ENCODE measurements around the gene TNFRSF1A. TPM values are rescaled to one million over a fixed set of nuclear protein-coding genes. Genes with fewer than 3 reads are reported as not detected.

TNFRSF1A gene
- total RNA-seq, 1 experiment from 2014 or later = 108 TPM

GRCh38 chr12:6285063-6285477 lies 56.8 kb downstream of the TNFRSF1A start:
- in situ Hi-C loops (cut with HindIII; ENCODE audit: low pct_unique_long_range_greater_than_20kb, low sequenced_read_pairs) (no loop called here), intact Hi-C loops (cut with micrococcal nuclease; ENCODE audit: unreplicated experiment) (loop anchor here (2.0 kb wide), 2 partner anchors 90 to 222 kb away; no protein-coding TSS in a partner anchor)
- ATAC-seq = peak; percentile 79
- BruUV-seq (replicated peaks) = no TSS peak
- ChIA-PET POLR2A (no interaction called here), CTCF (interaction anchor here (0.6 to 2.7 kb wide), 2 partner anchors 89 to 296 kb away, joined by 4 to 11 read pairs; no protein-coding TSS in a partner anchor)
- Histone ChIP-seq H3K27ac (ENCODE audit: low read length) (peak overlapping the region; percentile 63; the same call in 1 of the 2 replicates), H3K4me3 (ENCODE audit: low read depth in 2 of 2, low read length in 2 of 2) (no peak overlapping the region), H3K9me3 (ENCODE audit: control insufficient read depth, insufficient read depth, low read depth, low read length) (no peaks in the 10 kb centered on the region; the same call in 1 of the 2 replicates), H3K36me3 (ENCODE audit: control insufficient read depth, insufficient read depth, low read length) (no peaks in the 10 kb centered on the region), H3K27me3 (ENCODE audit: control insufficient read depth, insufficient read depth, low read length) (no peaks in the 10 kb centered on the region), H3K4me1 (ENCODE audit: control insufficient read depth, insufficient read depth, low read length) (peaks cover 11% of the 10 kb centered on the region)
- DNase-seq (ENCODE audit: low read depth, low spot score) = no peak
- TF ChIP-seq REST (IDR thresholded peaks at IDR 0.05; ENCODE audit: insufficient read depth in 1 of 2, low read depth in 2 of 2, low read length in 1 of 2) (no peak), CTCF (IDR thresholded peaks at IDR 0.05) (peak; percentile 87)

GRCh38 chr12:6284273-6284672 lies 57.6 kb downstream of the TNFRSF1A start:
- DNase-seq (ENCODE audit: low read depth, low spot score) (no peak), ATAC-seq (0 out of 2 replicates have a peak, but pooled peaks have one; percentile 29)
- BruUV-seq (replicated peaks) = no TSS peak
- in situ Hi-C loops (cut with HindIII; ENCODE audit: low pct_unique_long_range_greater_than_20kb, low sequenced_read_pairs) = no loop called here
- CTCF ChIA-PET = interaction anchor here (0.6 to 2.7 kb wide), 3 partner anchors 89 to 295 kb away, joined by 3 to 11 read pairs (median 4); no protein-coding TSS in a partner anchor
- Histone ChIP-seq H3K4me3 (ENCODE audit: low read depth in 2 of 2, low read length in 2 of 2) (no peak overlapping the region), H3K27me3 (ENCODE audit: control insufficient read depth, insufficient read depth, low read length) (no peaks in the 10 kb centered on the region), H3K9me3 (ENCODE audit: control insufficient read depth, insufficient read depth, low read depth, low read length) (no peaks in the 10 kb centered on the region), H3K4me1 (ENCODE audit: control insufficient read depth, insufficient read depth, low read length) (peaks cover 19% of the 10 kb centered on the region), H3K36me3 (ENCODE audit: control insufficient read depth, insufficient read depth, low read length) (no peaks in the 10 kb centered on the region), H3K27ac (ENCODE audit: low read length) (no peak overlapping the region)
- no peak for TF ChIP-seq REST (IDR thresholded peaks at IDR 0.05; ENCODE audit: insufficient read depth in 1 of 2, low read depth in 2 of 2, low read length in 1 of 2)
- no peak for TF ChIP-seq TCF7L2 (IDR thresholded peaks at IDR 0.05; ENCODE audit: low read depth, low read length)
- no peak for TF ChIP-seq CTCF (IDR thresholded peaks at IDR 0.05)
- TF ChIP-seq SIN3A (IDR thresholded peaks at IDR 0.05; ENCODE audit: borderline replicate concordance, insufficient read depth, low read depth, low read length) = no peak
- TF ChIP-seq POLR2AphosphoS5 (IDR thresholded peaks at IDR 0.05; ENCODE audit: low read depth, low read length) = no peak
- intact Hi-C loops (cut with micrococcal nuclease; ENCODE audit: unreplicated experiment) = loop anchor here (2.0 kb wide), 2 partner anchors 89 to 221 kb away; no protein-coding TSS in a partner anchor
- POLR2A ChIA-PET = interaction anchor here (0.5 to 0.6 kb wide), 2 partner anchors 11 to 296 kb away, joined by 4 to 7 read pairs; no protein-coding TSS in a partner anchor
